Measurements from ENCODE around the gene ANP32B.

Gene ANP32B

DNA sequence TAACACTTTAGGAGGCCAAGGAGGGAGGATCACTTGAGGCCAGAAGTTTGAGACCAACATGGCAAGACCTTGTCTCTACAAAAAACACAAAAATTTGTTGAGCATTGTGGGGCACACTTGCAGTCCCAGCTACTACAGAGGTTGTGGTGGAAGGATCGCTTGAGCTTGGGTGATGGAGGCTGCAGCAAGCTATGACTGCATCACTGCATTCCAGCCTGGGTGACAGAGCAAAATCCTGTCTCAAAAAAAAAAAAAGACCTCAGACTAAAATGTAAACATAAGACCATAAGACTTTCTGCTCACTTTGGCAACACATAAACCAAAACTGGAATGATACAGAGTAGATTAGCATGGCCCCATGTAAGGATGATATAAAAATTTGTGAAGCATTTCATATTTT lies 48.8 kb downstream of the ANP32B start:
- Histone ChIP-seq H3K36me3 (ENCODE audit: insufficient read depth) (no peaks in the 10 kb centered on the region), H3K79me2 (ENCODE audit: insufficient read depth, low read depth) (no peaks in the 10 kb centered on the region), H2AFZ (ENCODE audit: low read depth) (no peak overlapping the region), H3K4me3 (IDR thresholded peaks at IDR 0.05; ENCODE audit: insufficient read depth, low read depth, low read length) (no peak overlapping the region), H3K9ac (no peak overlapping the region), H3K27ac (no peak overlapping the region), H4K20me1 (ENCODE audit: insufficient read depth) (no peaks in the 10 kb centered on the region), H3K4me1 (ENCODE audit: low read depth, poor library complexity, severe bottlenecking) (no peaks in the 10 kb centered on the region), H3K4me2 (no peak overlapping the region), H3K27me3 (ENCODE audit: insufficient read depth, low read depth) (no peaks in the 10 kb centered on the region)
- TF ChIP-seq, protein P1, sequence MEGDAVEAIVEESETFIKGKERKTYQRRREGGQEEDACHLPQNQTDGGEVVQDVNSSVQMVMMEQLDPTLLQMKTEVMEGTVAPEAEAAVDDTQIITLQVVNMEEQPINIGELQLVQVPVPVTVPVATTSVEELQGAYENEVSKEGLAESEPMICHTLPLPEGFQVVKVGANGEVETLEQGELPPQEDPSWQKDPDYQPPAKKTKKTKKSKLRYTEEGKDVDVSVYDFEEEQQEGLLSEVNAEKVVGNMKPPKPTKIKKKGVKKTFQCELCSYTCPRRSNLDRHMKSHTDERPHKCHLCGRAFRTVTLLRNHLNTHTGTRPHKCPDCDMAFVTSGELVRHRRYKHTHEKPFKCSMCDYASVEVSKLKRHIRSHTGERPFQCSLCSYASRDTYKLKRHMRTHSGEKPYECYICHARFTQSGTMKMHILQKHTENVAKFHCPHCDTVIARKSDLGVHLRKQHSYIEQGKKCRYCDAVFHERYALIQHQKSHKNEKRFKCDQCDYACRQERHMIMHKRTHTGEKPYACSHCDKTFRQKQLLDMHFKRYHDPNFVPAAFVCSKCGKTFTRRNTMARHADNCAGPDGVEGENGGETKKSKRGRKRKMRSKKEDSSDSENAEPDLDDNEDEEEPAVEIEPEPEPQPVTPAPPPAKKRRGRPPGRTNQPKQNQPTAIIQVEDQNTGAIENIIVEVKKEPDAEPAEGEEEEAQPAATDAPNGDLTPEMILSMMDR (conservative IDR thresholded peaks at IDR 0.05; ENCODE audit: low read depth, low read length), result no peak

DNA sequence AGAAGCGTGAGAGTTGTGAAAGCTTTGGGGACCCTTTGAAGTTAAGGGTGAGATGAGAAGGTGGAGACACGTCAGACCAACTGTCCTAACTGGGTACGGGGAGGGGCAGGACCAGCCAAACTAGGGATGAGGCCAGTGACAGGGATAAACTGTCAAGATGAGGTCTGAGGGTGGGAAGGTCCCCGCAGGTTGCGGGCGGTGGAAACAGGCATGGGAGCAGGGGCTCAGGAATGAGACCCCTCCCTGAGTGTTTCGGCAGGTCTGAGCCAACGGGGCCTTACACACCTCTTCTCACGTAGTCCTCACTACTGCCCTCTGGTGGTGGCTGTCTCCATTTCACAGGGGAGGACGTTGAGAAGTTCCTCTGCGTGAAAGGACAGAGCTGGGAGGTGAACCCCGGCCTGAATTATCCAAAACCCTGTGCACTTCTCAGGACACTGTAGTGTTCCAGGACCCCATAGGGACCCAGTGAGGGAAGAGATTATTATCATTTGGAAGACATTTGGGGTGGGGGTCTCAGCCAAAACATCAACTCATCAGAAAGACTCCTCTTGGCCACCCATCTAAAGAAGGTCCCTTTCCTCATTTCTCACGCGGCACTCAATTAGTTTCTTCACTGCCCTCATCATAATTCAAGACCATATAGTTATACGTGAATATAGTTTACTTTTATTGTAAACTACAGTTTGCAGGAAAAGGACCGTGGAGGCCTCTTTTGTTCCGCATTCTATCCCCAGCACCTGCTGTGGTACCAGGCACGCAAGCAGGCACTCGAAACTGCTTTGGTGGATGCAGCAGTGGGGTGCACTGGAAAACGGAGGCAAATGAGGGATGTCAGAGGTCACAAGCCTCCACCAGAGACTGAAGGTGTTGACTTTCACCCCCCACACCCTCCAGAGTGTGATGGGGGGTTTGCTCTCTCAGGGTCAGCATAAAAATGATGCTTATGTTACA lies 51.7 kb downstream of the ANP32B start:
- H3K9ac ChIP-seq, result no peak overlapping the region
- TF ChIP-seq, protein P1 (conservative IDR thresholded peaks at IDR 0.05; ENCODE audit: low read depth, low read length), result peak; percentile 89
- peak overlapping the region; percentile 31 for H3K4me2 ChIP-seq
- peak overlapping the region; percentile 43 for H2AFZ ChIP-seq (ENCODE audit: low read depth)
- no peaks in the 10 kb centered on the region for H3K79me2 ChIP-seq (ENCODE audit: insufficient read depth, low read depth)
- no peaks in the 10 kb centered on the region for H3K4me1 ChIP-seq (ENCODE audit: low read depth, poor library complexity, severe bottlenecking)
- no peaks in the 10 kb centered on the region for H3K27me3 ChIP-seq (ENCODE audit: insufficient read depth, low read depth)
- H4K20me1 ChIP-seq (ENCODE audit: insufficient read depth), result no peaks in the 10 kb centered on the region
- no peak overlapping the region for H3K4me3 ChIP-seq (IDR thresholded peaks at IDR 0.05; ENCODE audit: insufficient read depth, low read depth, low read length)
- H3K27ac ChIP-seq, result no peak overlapping the region
- no peaks in the 10 kb centered on the region for H3K36me3 ChIP-seq (ENCODE audit: insufficient read depth)

DNA sequence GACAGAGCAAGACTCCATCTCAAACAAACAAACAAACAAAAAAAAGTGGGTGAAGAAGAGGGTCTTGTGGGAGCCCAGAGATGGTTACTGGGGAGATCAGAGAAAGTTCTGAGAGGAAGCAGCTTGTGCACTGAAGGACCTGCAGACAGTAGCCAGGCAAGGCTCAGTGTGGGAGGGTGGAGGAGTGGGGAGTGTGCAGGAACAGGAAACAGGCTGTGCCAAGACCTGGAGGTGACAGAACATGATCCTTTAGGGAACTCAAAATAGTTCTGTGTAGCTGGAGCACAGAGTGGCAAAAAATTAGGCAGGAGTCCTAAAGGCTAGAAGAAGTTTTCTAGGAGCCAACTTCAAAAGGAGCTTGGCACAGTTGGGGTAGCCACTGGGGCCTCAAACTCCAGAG lies 54.2 kb downstream of the ANP32B start:
- Histone ChIP-seq H3K36me3 (ENCODE audit: insufficient read depth) (no peaks in the 10 kb centered on the region), H3K4me3 (IDR thresholded peaks at IDR 0.05; ENCODE audit: insufficient read depth, low read depth, low read length) (no peak overlapping the region), H3K27me3 (ENCODE audit: insufficient read depth, low read depth) (no peaks in the 10 kb centered on the region), H3K27ac (no peak overlapping the region), H4K20me1 (ENCODE audit: insufficient read depth) (no peaks in the 10 kb centered on the region), H2AFZ (ENCODE audit: low read depth) (no peak overlapping the region), H3K79me2 (ENCODE audit: insufficient read depth, low read depth) (no peaks in the 10 kb centered on the region), H3K4me2 (no peak overlapping the region), H3K9ac (no peak overlapping the region), H3K4me1 (ENCODE audit: low read depth, poor library complexity, severe bottlenecking) (no peaks in the 10 kb centered on the region)
- TF ChIP-seq, protein P1 (conservative IDR thresholded peaks at IDR 0.05; ENCODE audit: low read depth, low read length), result no peak

DNA sequence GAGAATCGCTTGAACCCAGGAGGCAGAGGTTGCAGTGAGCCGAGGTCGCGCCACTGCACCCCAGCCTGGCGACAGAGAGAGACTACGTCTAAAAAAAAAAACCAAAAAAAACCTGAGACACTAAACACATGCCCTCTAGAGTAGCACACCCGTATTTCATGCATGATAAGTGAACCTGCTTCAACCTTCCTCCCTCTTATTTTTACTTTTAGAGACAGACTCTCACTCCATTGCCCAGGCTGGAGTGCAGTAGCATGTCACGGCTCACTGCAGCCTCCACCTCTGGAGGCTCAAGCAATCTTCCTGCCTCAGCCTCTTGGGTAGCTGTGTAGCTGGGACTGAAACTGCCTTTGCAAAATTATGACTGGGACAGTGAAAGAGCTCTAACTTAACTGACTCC lies 55.8 kb downstream of the ANP32B start:
- H2AFZ ChIP-seq (ENCODE audit: low read depth), result no peak overlapping the region

More for the DNA sequence above, 55.8 kb downstream of the ANP32B start:
- Histone ChIP-seq H3K4me2 (no peak overlapping the region), H3K9ac (no peak overlapping the region), H3K79me2 (ENCODE audit: insufficient read depth, low read depth) (no peaks in the 10 kb centered on the region), H3K27me3 (ENCODE audit: insufficient read depth, low read depth) (no peaks in the 10 kb centered on the region), H3K27ac (no peak overlapping the region), H4K20me1 (ENCODE audit: insufficient read depth) (no peaks in the 10 kb centered on the region), H3K4me1 (ENCODE audit: low read depth, poor library complexity, severe bottlenecking) (no peaks in the 10 kb centered on the region), H3K4me3 (IDR thresholded peaks at IDR 0.05; ENCODE audit: insufficient read depth, low read depth, low read length) (no peak overlapping the region), H3K36me3 (ENCODE audit: insufficient read depth) (no peaks in the 10 kb centered on the region)
- TF ChIP-seq, protein P1 (conservative IDR thresholded peaks at IDR 0.05; ENCODE audit: low read depth, low read length), result no peak
